HepG2 (cell line): ENCODE results near the gene AVPR2. TPM values are rescaled to one million over a fixed set of nuclear protein-coding genes. Genes with fewer than 3 reads are reported as not detected.

ENCODE experiments used
- CC2D1A ChIP-seq: sonication (generic); formaldehyde crosslinking; IDR thresholded peaks from 2 replicates; pipeline ENCODE4 v1.8.1; 2023; ENCODE audit warnings: mild to moderate bottlenecking, missing genetic modification reagents
- CCDC6 ChIP-seq: sonication (generic); formaldehyde crosslinking; IDR thresholded peaks from 2 replicates; pipeline ENCODE4 v1.8.1; 2022; ENCODE audit warnings: mild to moderate bottlenecking, missing genetic modification reagents, moderate library complexity
- ELF4 ChIP-seq: sonication (generic); formaldehyde crosslinking; IDR thresholded peaks from 2 replicates; pipeline ENCODE4 v1.5.0; 2020; ENCODE audit warnings: missing genetic modification reagents, mild to moderate bottlenecking, moderate library complexity, borderline replicate concordance
- GFI1 ChIP-seq: sonication (generic); formaldehyde crosslinking; IDR thresholded peaks from 2 replicates; pipeline ENCODE4 v1.5.0; 2020; ENCODE audit warnings: missing genetic modification reagents, mild to moderate bottlenecking, borderline replicate concordance
- HCFC1 ChIP-seq: fragments of 150-350 bp; IDR thresholded peaks from 2 replicates; pipeline ENCODE4 v1.6.1; 2014; ENCODE audit warnings: low read depth, low read length
- HNRNPL ChIP-seq: fragments of 200-400 bp; formaldehyde crosslinking; IDR thresholded peaks from 2 replicates; pipeline ENCODE4 v1.6.1; 2017; ENCODE audit warnings: mild to moderate bottlenecking, low read depth, low read length
- HOXA7 ChIP-seq: sonication (generic); formaldehyde crosslinking; IDR thresholded peaks from 2 replicates; pipeline ENCODE4 v1.8.1; 2022; ENCODE audit warnings: mild to moderate bottlenecking, missing genetic modification reagents, moderate library complexity
- KAT7 ChIP-seq: IDR thresholded peaks from 2 replicates; pipeline ENCODE4 v1.6.1; 2018; ENCODE audit warnings: borderline replicate concordance, missing compliant biosample characterization
- KLF12 ChIP-seq: sonication (generic); formaldehyde crosslinking; IDR thresholded peaks from 2 replicates; pipeline ENCODE4 v1.4.0; 2020; ENCODE audit warnings: missing genetic modification reagents, borderline replicate concordance
- REPIN1 ChIP-seq: sonication (generic); formaldehyde crosslinking; IDR thresholded peaks from 2 replicates; pipeline ENCODE4 v1.8.0; 2022; ENCODE audit warnings: missing genetic modification reagents, low read depth, mild to moderate bottlenecking, borderline replicate concordance
- THYN1 ChIP-seq: sonication (generic); formaldehyde crosslinking; IDR thresholded peaks from 2 replicates; pipeline ENCODE4 v1.8.1; 2023; ENCODE audit warnings: low read depth, mild to moderate bottlenecking, moderate library complexity, missing genetic modification reagents, borderline replicate concordance
- ZKSCAN1 ChIP-seq: fragments of 150-350 bp; IDR thresholded peaks from 2 replicates; pipeline ENCODE4 v1.6.1; 2014; ENCODE audit warnings: low read length
- ZMAT3 ChIP-seq: sonication (generic); formaldehyde crosslinking; conservative IDR thresholded peaks from 2 replicates; pipeline ENCODE4 v1.7.0; 2021; ENCODE audit warnings: missing genetic modification reagents
- ZNF460 ChIP-seq: sonication (generic); formaldehyde crosslinking; IDR thresholded peaks from 2 replicates; pipeline ENCODE4 v1.5.1; 2020; ENCODE audit warnings: missing genetic modification reagents, mild to moderate bottlenecking, borderline replicate concordance
- ZNF550 ChIP-seq: sonication (generic); formaldehyde crosslinking; IDR thresholded peaks from 2 replicates; pipeline ENCODE4 v1.4.0; 2020; ENCODE audit warnings: mild to moderate bottlenecking, missing genetic modification reagents, borderline replicate concordance
- ZNF589 ChIP-seq: sonication (generic); formaldehyde crosslinking; conservative IDR thresholded peaks from 2 replicates; pipeline ENCODE4 v1.8.0; 2022; ENCODE audit warnings: mild to moderate bottlenecking, moderate library complexity, missing genetic modification reagents
- polyA plus RNA-seq, 8 experiments: library from polyadenylated mRNA; depleted of rRNA in 3 of 8; stranded (reverse) in 7 of 8; unstranded in 1 of 8; fragments of >200 nt; fragmentation: Illumina TruSeq in 4 of 8; extraction: Trizol in 4 of 8; gene quantifications; 2 replicates each; pipeline versions ENCODE4 v1.2.1 to v1.2.3, GENCODE V29; 2011 to 2016; ENCODE audit warnings: low read depth in 4 of 8, missing spikeins in 1 of 8, mixed read lengths in 1 of 8; ENCODE audit not compliant: insufficient read depth in 1 of 8
- total RNA-seq, 5 experiments: library from RNA; depleted of rRNA; stranded (reverse); fragments of >200 nt; fragmentation: Illumina TruSeq; extraction: Trizol; gene quantifications; 2 replicates each; pipeline ENCODE4 v1.2.3, GENCODE V29; 2016; ENCODE audit warnings: low read depth in 1 of 5
- TF ChIP-seq, protein P1 (sequence below): sonication (generic); formaldehyde crosslinking; IDR thresholded peaks from 2 replicates; pipeline ENCODE4 v1.5.1; 2020; ENCODE audit warnings: missing genetic modification reagents, mild to moderate bottlenecking, borderline replicate concordance
- TF ChIP-seq, protein P2 (sequence below): sonication (generic); formaldehyde crosslinking; IDR thresholded peaks from 2 replicates; pipeline ENCODE4 v1.5.0; 2020; ENCODE audit warnings: mild to moderate bottlenecking, missing genetic modification reagents, borderline replicate concordance
- TF ChIP-seq, protein P3 (sequence below): IDR thresholded peaks from 2 replicates; pipeline ENCODE4 v1.6.1; 2018; ENCODE audit warnings: missing genetic modification reagents
- TF ChIP-seq, protein P4 (sequence below): sonication (generic); formaldehyde crosslinking; IDR thresholded peaks from 2 replicates; pipeline ENCODE4 v1.4.0; 2020; ENCODE audit warnings: missing genetic modification reagents

The AVPR2 gene
- total and polyA plus RNA-seq, 2 of the 13 experiments (the other 11 are each of a cell fraction or from before 2014, with no cell fraction given) = not detected

DNA sequence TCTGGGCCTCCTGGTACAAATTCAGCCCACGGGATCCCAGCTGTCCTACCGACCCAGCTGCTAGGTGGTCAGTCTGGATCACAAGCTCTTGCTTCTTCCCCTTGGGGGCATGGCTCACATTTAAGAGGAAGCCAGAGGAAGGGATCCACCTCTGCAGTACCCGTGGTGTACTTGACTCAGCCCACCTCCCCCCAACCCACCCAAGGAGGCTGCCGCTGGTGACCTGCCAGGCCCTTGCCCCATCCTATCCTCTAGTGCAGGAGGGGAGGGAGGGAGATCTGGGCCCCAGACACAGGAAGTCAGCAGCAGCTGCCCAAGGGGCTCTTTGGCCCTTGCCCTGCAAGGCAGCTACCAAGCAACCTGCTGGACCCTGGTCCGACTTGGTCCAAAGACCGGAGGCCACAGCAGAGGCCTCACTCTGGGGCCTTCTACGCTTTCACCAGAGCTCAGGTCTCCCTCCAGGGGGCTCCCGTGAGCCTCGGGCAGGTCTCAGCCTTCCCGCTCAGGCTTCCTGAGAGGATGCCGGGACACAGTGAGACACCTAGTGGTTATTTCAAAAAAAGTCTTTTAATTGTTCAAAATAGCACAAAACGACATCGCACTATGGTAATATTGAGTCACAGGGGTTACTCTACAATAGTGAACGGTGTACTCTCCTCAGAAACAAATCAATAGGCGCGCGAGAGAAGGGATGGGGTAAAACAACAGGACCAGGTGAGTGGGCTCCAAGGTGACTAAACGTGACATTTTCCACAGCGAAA is 42.7 kb downstream of the AVPR2 start (continued):
- TF ChIP-seq, protein P1, sequence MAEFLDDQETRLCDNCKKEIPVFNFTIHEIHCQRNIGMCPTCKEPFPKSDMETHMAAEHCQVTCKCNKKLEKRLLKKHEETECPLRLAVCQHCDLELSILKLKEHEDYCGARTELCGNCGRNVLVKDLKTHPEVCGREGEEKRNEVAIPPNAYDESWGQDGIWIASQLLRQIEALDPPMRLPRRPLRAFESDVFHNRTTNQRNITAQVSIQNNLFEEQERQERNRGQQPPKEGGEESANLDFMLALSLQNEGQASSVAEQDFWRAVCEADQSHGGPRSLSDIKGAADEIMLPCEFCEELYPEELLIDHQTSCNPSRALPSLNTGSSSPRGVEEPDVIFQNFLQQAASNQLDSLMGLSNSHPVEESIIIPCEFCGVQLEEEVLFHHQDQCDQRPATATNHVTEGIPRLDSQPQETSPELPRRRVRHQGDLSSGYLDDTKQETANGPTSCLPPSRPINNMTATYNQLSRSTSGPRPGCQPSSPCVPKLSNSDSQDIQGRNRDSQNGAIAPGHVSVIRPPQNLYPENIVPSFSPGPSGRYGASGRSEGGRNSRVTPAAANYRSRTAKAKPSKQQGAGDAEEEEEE (CRISPR knock-in tag) = no peak
- TF ChIP-seq HOXA7 (CRISPR knock-in tag) = no peak
- TF ChIP-seq, protein P2, sequence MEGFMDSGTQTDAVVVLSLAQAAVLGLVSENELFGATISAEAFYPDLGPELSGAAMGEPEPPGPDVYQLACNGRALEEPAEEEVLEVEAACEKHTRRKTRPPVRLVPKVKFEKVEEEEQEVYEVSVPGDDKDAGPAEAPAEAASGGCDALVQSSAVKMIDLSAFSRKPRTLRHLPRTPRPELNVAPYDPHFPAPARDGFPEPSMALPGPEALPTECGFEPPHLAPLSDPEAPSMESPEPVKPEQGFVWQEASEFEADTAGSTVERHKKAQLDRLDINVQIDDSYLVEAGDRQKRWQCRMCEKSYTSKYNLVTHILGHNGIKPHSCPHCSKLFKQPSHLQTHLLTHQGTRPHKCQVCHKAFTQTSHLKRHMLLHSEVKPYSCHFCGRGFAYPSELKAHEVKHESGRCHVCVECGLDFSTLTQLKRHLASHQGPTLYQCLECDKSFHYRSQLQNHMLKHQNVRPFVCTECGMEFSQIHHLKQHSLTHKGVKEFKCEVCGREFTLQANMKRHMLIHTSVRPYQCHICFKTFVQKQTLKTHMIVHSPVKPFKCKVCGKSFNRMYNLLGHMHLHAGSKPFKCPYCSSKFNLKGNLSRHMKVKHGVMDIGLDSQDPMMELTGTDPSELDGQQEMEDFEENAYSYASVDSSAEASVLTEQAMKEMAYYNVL (CRISPR knock-in tag) = no peak
- no peak for TF ChIP-seq ZNF460
- TF ChIP-seq ELF4 (CRISPR knock-in tag) = no peak
- no peak for TF ChIP-seq GFI1 (CRISPR knock-in tag)
- no peak for TF ChIP-seq ZNF550 (CRISPR knock-in tag)
- no peak for TF ChIP-seq KLF12 (CRISPR knock-in tag)
- no peak for TF ChIP-seq THYN1 (CRISPR knock-in tag)
- peak; percentile 16; the same call in 1 of the 2 replicates for TF ChIP-seq REPIN1 (CRISPR knock-in tag)
- no peak for TF ChIP-seq ZMAT3 (CRISPR knock-in tag)
- TF ChIP-seq CC2D1A (CRISPR knock-in tag) = no peak
- peak; percentile 78; the same call in 1 of the 2 replicates for TF ChIP-seq HNRNPL
- no peak for TF ChIP-seq ZNF589 (CRISPR knock-in tag)
- no peak for TF ChIP-seq KAT7
- TF ChIP-seq CCDC6 (CRISPR knock-in tag) = no peak
- TF ChIP-seq, protein P3, sequence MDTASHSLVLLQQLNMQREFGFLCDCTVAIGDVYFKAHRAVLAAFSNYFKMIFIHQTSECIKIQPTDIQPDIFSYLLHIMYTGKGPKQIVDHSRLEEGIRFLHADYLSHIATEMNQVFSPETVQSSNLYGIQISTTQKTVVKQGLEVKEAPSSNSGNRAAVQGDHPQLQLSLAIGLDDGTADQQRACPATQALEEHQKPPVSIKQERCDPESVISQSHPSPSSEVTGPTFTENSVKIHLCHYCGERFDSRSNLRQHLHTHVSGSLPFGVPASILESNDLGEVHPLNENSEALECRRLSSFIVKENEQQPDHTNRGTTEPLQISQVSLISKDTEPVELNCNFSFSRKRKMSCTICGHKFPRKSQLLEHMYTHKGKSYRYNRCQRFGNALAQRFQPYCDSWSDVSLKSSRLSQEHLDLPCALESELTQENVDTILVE (CRISPR knock-in tag) = no peak
- TF ChIP-seq, protein P4, sequence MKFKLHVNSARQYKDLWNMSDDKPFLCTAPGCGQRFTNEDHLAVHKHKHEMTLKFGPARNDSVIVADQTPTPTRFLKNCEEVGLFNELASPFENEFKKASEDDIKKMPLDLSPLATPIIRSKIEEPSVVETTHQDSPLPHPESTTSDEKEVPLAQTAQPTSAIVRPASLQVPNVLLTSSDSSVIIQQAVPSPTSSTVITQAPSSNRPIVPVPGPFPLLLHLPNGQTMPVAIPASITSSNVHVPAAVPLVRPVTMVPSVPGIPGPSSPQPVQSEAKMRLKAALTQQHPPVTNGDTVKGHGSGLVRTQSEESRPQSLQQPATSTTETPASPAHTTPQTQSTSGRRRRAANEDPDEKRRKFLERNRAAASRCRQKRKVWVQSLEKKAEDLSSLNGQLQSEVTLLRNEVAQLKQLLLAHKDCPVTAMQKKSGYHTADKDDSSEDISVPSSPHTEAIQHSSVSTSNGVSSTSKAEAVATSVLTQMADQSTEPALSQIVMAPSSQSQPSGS = no peak
- TF ChIP-seq HCFC1 = no peak
- no peak for TF ChIP-seq ZKSCAN1
